Heart right ventricle (tissue), 16 donors: ENCODE measurements around the gene TDRD10. TPM values are rescaled to one million over a fixed set of nuclear protein-coding genes. Genes with fewer than 3 reads are reported as not detected.

ENCODE experiments used
- ATAC-seq, 8 donors: fragments of 200-7000 bp; cut with Tn5 transposase; one replicate each; pipeline ENCODE4 v1.9.1; 2020; ENCODE audit warnings: mild to moderate bottlenecking in 8 of 8, moderate library complexity in 8 of 8, moderate number of reproducible peaks in 1 of 8
- DNase-seq, 2 donors: peaks; one replicate each; pipeline ENCODE4 v3.0.0-alpha.2; 2020
- H3K27ac ChIP-seq, 10 donors: fragments of 200-600 bp; sonication (generic) in 2 of 10; one replicate each; pipeline versions ENCODE4 v1.5.0 to v1.8.0; 2020 to 2022; ENCODE audit warnings: mild to moderate bottlenecking in 3 of 10
- H3K27me3 ChIP-seq, 7 donors: fragments of 200-600 bp; one replicate each; pipeline ENCODE4 v1.8.0; 2021 to 2022; ENCODE audit warnings: mild to moderate bottlenecking in 2 of 7
- H3K36me3 ChIP-seq, 9 donors: fragments of 200-600 bp; sonication (generic) in 1 of 9; one replicate each; pipeline versions ENCODE4 v1.5.0 to v1.8.0; 2020 to 2022; ENCODE audit warnings: mild to moderate bottlenecking in 2 of 9
- H3K4me1 ChIP-seq, 9 donors: fragments of 200-600 bp; sonication (generic) in 1 of 9; one replicate each; pipeline versions ENCODE4 v1.5.0 to v1.8.0; 2020 to 2022; ENCODE audit warnings: mild to moderate bottlenecking in 4 of 9
- H3K4me3 ChIP-seq, 10 donors: fragments of 200-600 bp; sonication (generic) in 2 of 10; one replicate each; pipeline versions ENCODE4 v1.5.0 to v1.8.0; 2020 to 2022; ENCODE audit warnings: mild to moderate bottlenecking in 7 of 10, moderate library complexity in 2 of 10
- H3K9me3 ChIP-seq, 11 donors: fragments of 200-600 bp in 10 of 11; sonication (generic) in 2 of 11; one replicate each; pipeline versions ENCODE4 v1.5.0 to v1.8.0; 2013 to 2022; ENCODE audit warnings: mild to moderate bottlenecking in 2 of 11, control low read depth in 1 of 11, moderate library complexity in 1 of 11
- CTCF ChIP-seq, 9 donors: fragments of 200-600 bp; sonication (generic) in 2 of 9; IDR thresholded peaks; one replicate each; pipeline versions ENCODE4 v1.5.0 to v1.8.0; 2021 to 2022; ENCODE audit warnings: antibody characterized with exemption in 9 of 9, mild to moderate bottlenecking in 5 of 9, moderate library complexity in 1 of 9
- WGBS, 2 donors: extraction: QIAGEN DNeasy Blood & Tissue Kit; methylation state at CpG; one replicate each; pipeline ENCODE4 v1.1.7; 2013; ENCODE audit warnings: inconsistent platforms in 1 of 2; 5-methylcytosine and 5-hydroxymethylcytosine counted together
- intact Hi-C, 10 donors: fragments of 100-400 bp; cut with DNase I; formaldehyde crosslinking; loops; one replicate each; pipeline versions ENCODE4 v1.11.1 to v1.14.2; 2022
- polyA plus RNA-seq, 2 donors: library from polyadenylated mRNA; stranded (reverse); fragments of 200-250 nt; gene quantifications; one replicate each; pipeline ENCODE4 v1.2.3, GENCODE V29; 2013
- total RNA-seq, 10 donors: library from RNA; stranded (reverse); fragmentation: NEBNext Ultra II Directional in 3 of 10; extraction: Animal tissue kit (Norgen Biotek cat#: 25700) in 3 of 10; gene quantifications; one replicate each; pipeline versions ENCODE4 v1.2.1 to v1.2.4, GENCODE V29; 2021 to 2023
- donor health status: Arrhythmogenic right ventricular cardiomyopathy.
- donor health status: ischemic (EF 13 %, LVEDD 7.1; RV severe dilation, severe dysfunction).
- donor health status: healthy with polysubstance abuse.
- donor health status: DM: no; HTN: yes; CAD: no.
- donor health status: DM: no; HTN: no; CAD: no.
- donor health status: ischemic (EF 25% LVEDD 6.9; RV normal size, moderate dysfunction).
- donor health status: ischemic (EF 25% LVEDD 5.7; RV mildly dilated, moderate dysfunction).
- donor health status: healthy.
- donor health status: DM: yes; HTN: yes; CAD: no.
- donor health status: Ischemic cardiomyopathy.
- donor health status: ischemic (EF 35%, LVEDD 5.7; RV mildly dilated, moderate dysfunction).
- donor health status: nonischemic (EF 11% LVEDD 7.7; RV severe dilation, severe dysfunction).
- donor health status: DM: yes; HTN: yes; CAD: no.
- donor health status: PGD.
- donor health status: ischemic (EF 29% LVEDD 5.4; RV normal size, mild dysfunction).
- donor health status: nonischemic (EF 23%, LVEDD 6.1; RV moderate dilation, normal function).

The TDRD10 gene
- total and polyA plus RNA-seq, 12 donors, result 1.1 to 13.3 (median 2.0) TPM

- TF ChIP-seq CTCF (IDR thresholded peaks at IDR 0.05), result no peak
- no peak overlapping the region for H3K4me3 ChIP-seq
- 52 to 58% methylated on average over 20 of the region's 20 CpGs for WGBS, 2 donors
These were observed 13.1 kb upstream of the TDRD10 start for GRCh38 chr1:154488922-154489321.

GRCh38 chr1:154489695-154490274, 12.2 kb upstream of the TDRD10 start:
- DNase-seq (no peak), ATAC-seq (no peak)
- 60 to 61% methylated on average over 5 of the region's 5 CpGs for WGBS, 2 donors
- H3K36me3 ChIP-seq, result peaks cover 0 to 60% (median 10%) of the 10 kb centered on the region in 9 donors
- no peak overlapping the region for H3K4me3 ChIP-seq
- H3K4me1 ChIP-seq, result peaks cover 16 to 94% (median 87%) of the 10 kb centered on the region in 9 donors
- H3K9me3 ChIP-seq, result no peaks in the 10 kb centered on the region
- TF ChIP-seq CTCF (IDR thresholded peaks at IDR 0.05), result no peak
- H3K27me3 ChIP-seq, result peaks cover 0 to 7% (median 0%) of the 10 kb centered on the region in 7 donors
- intact Hi-C loops, result loop anchor here in 4 of 10 donors (10.0 kb wide), 2 partner anchors 385 to 565 kb away; partner anchors contain the start of genes KCNN3 (in 3 of the 4) and ADAM15 (in 1 of the 4)
- peak overlapping the region in 9 of 10 donors; percentile 1 to 95 (median 63) for H3K27ac ChIP-seq

More at GRCh38 chr1:154488922-154489321, 13.1 kb upstream of the TDRD10 start:
- peak overlapping the region; percentile 5 to 95 (median 58) for H3K27ac ChIP-seq
- H3K9me3 ChIP-seq, result no peaks in the 10 kb centered on the region
- peaks cover 16 to 94% (median 88%) of the 10 kb centered on the region in 9 donors for H3K4me1 ChIP-seq
- DNase-seq (no peak), ATAC-seq (no peak)
- peaks cover 0 to 61% (median 11%) of the 10 kb centered on the region in 9 donors for H3K36me3 ChIP-seq
- intact Hi-C loops, result loop anchor here in 4 of 10 donors (10.0 kb wide), 2 partner anchors 386 to 566 kb away; partner anchors contain the start of genes KCNN3 (in 3 of the 4) and ADAM15 (in 1 of the 4)
- peaks cover 0 to 7% (median 0%) of the 10 kb centered on the region in 7 donors for H3K27me3 ChIP-seq

GRCh38 chr1:154490317-154490716, 11.7 kb upstream of the TDRD10 start:
- peaks cover 0 to 7% (median 0%) of the 10 kb centered on the region in 7 donors for H3K27me3 ChIP-seq
- DNase-seq (no peak), ATAC-seq (peak in 1 of 8 donors; percentile 25)
- peaks cover 16 to 97% (median 87%) of the 10 kb centered on the region in 9 donors for H3K4me1 ChIP-seq
- peak overlapping the region in 9 of 10 donors; percentile 1 to 95 (median 71) for H3K27ac ChIP-seq
- H3K9me3 ChIP-seq, result no peaks in the 10 kb centered on the region
- intact Hi-C loops, result no loop called here
- H3K4me3 ChIP-seq, result no peak overlapping the region
- WGBS, 2 donors, result 42 to 43% methylated on average over 1 of the region's 1 CpG
- no peak for TF ChIP-seq CTCF (IDR thresholded peaks at IDR 0.05)
- H3K36me3 ChIP-seq, result peaks cover 0 to 63% (median 10%) of the 10 kb centered on the region in 9 donors

- intact Hi-C loops, result no loop called here
- peaks cover 0 to 7% (median 0%) of the 10 kb centered on the region in 7 donors for H3K27me3 ChIP-seq
- DNase-seq (no peak), ATAC-seq (no peak)
- no peaks in the 10 kb centered on the region for H3K9me3 ChIP-seq
- TF ChIP-seq CTCF (IDR thresholded peaks at IDR 0.05), result no peak
- peaks cover 9 to 97% (median 87%) of the 10 kb centered on the region in 9 donors for H3K4me1 ChIP-seq
- peaks cover 0 to 49% (median 6%) of the 10 kb centered on the region in 9 donors for H3K36me3 ChIP-seq
- 54 to 69% methylated on average over 4 of the region's 4 CpGs for WGBS, 2 donors
- peak overlapping the region in 2 of 10 donors; percentile 1 to 14 for H3K4me3 ChIP-seq
- H3K27ac ChIP-seq, result peak overlapping the region; percentile 13 to 95 (median 78)
These were observed 9.9 kb upstream of the TDRD10 start for GRCh38 chr1:154492115-154492514.
